ENCODE measurements around the gene IGSF5.
"Not testable (repeated sequence)": the region's sequence is repeated elsewhere in the genome, so short reads cannot be mapped to it uniquely, and the experiment has no call there.

Gene IGSF5

DNA sequence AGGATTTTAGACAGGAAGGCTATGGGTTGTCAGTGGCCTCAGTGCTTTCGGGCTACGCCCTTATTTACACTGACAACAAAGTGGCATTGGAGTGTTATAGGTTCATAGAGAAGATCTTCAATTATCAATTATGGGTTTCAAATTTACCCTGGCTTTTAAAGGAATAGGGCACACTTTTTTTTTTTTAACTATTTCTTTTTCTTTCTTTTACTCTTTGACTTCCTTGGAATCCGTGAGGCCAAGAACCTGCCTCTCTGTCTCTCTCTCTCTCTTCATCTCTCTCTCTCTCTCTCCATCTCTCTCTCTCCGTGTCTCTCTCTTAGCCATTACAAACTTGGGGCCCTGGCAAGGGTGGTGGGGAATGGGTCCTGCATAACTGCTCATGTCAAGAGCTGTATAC, at the start of gene IGSF5:
Gene IGSF5, plus strand, starts transcription at position 301 of the 400 bp plus-strand sequence. CDS start 327 bp downstream, outside the sequence.
- DNase-seq (ENCODE audit: low read depth in 1 of 2, low spot score in 1 of 2): not testable (repeated sequence)

GRCh38 chr21:39696196-39696595, 48.8 kb upstream of the IGSF5 start:
- DNase-seq (ENCODE audit: low read depth in 1 of 2, low spot score in 1 of 2): no peak

GRCh38 chr21:39696618-39697017, 48.4 kb upstream of the IGSF5 start:
- DNase-seq (ENCODE audit: low read depth in 1 of 2, low spot score in 1 of 2): no peak

- DNase-seq (ENCODE audit: low read depth in 1 of 2, low spot score in 1 of 2): no peak
Observed at GRCh38 chr21:39700318-39700717, 44.7 kb upstream of the IGSF5 start.

- DNase-seq (ENCODE audit: low read depth in 1 of 2, low spot score in 1 of 2): no peak
Observed at GRCh38 chr21:39703578-39703977, 41.4 kb upstream of the IGSF5 start.

DNA sequence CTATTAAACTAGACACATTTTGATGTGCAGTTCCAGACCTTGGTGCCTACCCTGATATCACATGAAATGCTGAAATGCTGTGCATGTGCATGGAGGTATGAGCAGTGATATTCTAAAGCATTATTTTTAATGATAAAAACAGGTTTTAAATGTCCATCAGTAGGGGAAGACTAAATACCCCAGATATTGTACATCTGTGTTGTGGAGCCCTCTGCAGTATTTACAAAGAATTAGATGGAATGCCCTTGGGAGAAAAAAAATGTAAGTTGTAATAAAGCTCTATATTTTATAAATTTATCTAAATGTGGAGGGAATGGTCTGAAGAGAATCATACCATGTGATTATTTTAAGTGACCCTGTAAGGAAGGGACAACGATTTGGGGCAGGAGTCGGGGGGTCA, 39.1 kb upstream of the IGSF5 start:
- DNase-seq (ENCODE audit: low read depth in 1 of 2, low spot score in 1 of 2): no peak

- DNase-seq (ENCODE audit: low read depth in 1 of 2, low spot score in 1 of 2): no peak
Observed at GRCh38 chr21:39707316-39707715, 37.7 kb upstream of the IGSF5 start.

- DNase-seq (ENCODE audit: low read depth in 1 of 2, low spot score in 1 of 2): no peak
Observed at GRCh38 chr21:39710866-39711265, 34.1 kb upstream of the IGSF5 start.

GRCh38 chr21:39712273-39712672, 32.7 kb upstream of the IGSF5 start:
- no peak for DNase-seq (ENCODE audit: low read depth in 1 of 2, low spot score in 1 of 2)

GRCh38 chr21:39712976-39713375, 32.0 kb upstream of the IGSF5 start:
- no peak for DNase-seq (ENCODE audit: low read depth in 1 of 2, low spot score in 1 of 2)

- no peak for DNase-seq (ENCODE audit: low read depth in 1 of 2, low spot score in 1 of 2)
Observed at GRCh38 chr21:39713905-39714304, 31.1 kb upstream of the IGSF5 start.

DNA sequence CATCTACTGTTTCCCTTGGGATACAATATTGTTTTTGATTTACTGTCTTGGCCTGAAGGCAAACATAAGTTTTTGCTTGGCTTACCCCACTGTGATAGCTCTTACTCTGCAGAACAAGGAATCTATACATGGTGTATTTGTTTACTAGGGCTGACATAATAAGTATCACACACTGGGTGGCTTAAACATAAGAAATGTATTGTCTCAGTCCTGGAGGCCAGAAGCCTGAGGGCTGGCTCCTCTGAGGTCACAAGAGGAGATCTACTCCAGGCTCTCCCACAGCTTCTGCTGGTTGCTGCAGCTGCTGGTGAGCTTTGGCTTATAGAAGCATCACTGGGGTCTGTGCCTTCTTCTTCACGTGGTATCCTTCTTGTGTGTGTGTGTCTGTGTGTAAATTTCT, 30.7 kb upstream of the IGSF5 start:
- no peak for DNase-seq (ENCODE audit: low read depth in 1 of 2, low spot score in 1 of 2)

GRCh38 chr21:39715804-39716397, 29.1 kb upstream of the IGSF5 start:
- peak in 1 of 2 donors; percentile 2 for DNase-seq (ENCODE audit: low read depth in 1 of 2, low spot score in 1 of 2)

DNA sequence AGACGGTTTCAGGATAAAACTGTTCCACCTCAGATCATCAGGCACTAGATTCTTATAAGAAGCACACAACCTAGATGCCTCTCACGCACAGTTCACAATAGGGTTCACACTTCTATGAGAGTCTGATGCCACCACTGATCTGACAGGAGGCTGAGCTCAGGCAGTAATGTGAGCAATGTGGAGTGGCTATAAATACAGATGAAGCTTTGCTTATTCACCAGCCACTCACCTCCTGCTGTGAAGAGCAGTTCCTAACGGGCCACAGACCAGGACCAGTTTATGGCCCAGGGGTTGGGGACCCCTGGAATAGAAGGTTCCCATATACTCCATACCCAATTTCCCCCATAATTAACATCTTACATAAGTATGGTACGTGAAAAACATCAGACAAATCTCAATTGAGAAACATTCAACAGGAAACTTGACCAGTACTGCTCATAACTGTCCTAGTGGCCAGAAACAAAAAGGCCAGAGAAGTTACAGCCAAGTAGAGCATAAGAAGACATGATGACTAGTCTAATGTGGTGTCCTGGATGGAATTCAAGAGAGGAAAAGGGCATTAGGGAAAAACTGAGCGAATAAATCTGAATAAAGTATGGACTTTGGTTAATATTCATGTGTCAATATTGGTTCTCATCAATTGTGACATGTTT, 24.7 kb upstream of the IGSF5 start:
- no peak for DNase-seq (ENCODE audit: low read depth in 1 of 2, low spot score in 1 of 2)

DNA sequence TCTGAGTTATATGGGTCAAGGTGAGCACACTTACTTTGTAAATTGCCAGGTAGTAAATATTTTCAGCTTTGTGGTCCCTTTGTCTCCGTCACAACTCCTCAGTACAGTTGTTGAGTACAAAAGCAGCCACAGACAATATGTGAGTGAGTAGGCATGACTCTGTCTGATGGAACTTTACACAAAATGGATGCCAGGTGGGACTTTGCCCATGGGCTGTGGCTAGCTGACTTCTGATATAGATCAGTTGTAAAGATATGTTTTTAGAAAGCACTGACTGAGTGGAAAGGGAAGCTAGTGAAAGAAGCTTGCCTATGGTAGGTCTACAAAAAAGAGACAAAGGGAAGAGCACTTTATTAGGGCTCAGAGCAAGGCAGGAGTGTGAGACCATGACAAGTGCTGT, 23.1 kb upstream of the IGSF5 start:
- no peak for DNase-seq (ENCODE audit: low read depth in 1 of 2, low spot score in 1 of 2)

DNA sequence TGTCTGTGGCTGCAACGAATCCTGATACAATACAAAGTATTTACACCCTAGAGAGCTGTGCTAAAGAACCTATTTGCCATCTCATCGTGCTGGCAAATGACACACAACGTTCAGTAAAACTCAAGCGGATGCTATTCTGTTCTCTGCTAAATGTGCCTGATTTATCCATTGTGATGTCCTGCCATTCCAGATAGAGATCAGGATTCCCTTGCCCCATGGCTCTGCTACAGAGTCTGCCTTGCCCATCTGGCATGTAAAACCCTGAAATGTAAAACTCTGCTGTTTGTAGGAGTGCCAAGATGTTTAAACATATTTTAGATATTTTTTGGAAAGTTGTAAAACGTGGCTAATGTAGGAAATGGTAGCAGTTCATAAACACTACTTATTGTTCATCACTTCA, 20.0 kb upstream of the IGSF5 start:
- no peak for DNase-seq (ENCODE audit: low read depth in 1 of 2, low spot score in 1 of 2)

- no peak for DNase-seq (ENCODE audit: low read depth in 1 of 2, low spot score in 1 of 2)
Observed at GRCh38 chr21:39726133-39726532, 18.9 kb upstream of the IGSF5 start.

DNA sequence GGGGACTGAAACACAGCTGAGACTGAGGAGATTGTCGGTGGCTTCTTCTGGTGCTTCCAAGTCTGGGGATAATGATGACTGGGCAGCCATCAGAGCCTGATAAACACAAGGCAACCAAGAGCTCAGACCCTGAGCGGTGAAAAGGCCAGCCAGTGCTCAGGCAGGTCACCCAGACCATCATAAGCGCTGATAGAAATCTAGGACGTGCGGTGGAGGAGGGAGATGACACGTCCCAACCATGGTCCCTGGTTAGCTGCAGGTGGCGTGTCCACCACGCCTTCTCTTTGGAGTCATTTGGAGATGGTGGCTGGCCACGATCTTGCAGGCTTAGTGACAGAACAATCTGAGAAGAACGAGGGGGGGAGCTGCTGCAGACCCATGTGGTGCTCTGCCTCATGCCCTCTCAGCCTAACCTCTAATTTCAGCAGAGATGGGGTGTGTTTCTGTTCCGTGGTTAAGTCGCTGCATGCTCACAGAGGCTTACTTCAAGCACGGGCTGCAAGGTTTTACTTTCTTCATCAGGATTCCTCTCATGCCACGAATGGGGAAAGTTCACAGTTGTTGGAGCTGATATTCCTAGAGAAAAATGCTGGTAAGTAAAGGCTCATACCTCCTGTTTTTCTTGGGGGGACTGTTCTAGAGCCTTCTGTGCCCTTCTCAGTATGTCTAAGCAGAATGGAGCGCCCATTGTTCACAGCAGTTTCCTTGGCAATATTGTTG, 17.4 kb upstream of the IGSF5 start:
- no peak for DNase-seq (ENCODE audit: low read depth in 1 of 2, low spot score in 1 of 2)

- no peak for DNase-seq (ENCODE audit: low read depth in 1 of 2, low spot score in 1 of 2)
Observed at GRCh38 chr21:39728341-39728740, 16.6 kb upstream of the IGSF5 start.

DNA sequence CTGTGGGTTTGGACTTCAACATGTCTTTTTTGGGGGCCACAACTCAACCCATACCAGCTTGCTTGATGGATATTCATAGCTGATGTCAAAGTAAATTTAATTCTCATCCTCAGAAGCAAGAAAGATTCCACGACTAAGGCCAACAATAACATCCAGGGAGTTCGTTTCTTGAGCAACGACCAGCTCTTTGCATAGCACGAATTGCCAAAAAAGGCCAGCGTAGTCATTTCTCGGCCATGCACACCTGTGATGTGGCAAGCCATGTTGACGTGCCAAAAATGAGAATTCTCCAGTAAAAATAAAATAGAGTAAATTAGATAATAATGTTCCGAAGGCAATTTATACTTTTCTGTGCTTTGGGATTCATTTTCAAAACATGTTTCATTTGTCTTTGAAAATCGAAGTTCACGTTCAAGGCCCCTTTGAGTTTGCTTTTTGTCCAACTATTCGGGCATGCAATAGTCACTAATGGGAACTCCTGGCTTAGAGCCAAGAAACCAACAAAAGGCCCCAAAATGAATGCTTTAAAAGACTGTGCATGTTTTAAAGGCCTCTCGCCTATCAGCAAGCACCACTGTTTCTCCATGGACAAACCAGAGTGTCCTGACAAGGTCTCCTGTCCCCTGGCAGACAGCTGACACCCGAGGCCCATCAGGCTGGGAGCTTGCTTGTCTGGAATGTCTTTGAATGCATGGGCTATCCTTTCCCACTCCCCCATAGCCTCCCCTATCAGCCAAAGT, 14.4 kb upstream of the IGSF5 start:
- DNase-seq (ENCODE audit: low read depth in 1 of 2, low spot score in 1 of 2): no peak

DNA sequence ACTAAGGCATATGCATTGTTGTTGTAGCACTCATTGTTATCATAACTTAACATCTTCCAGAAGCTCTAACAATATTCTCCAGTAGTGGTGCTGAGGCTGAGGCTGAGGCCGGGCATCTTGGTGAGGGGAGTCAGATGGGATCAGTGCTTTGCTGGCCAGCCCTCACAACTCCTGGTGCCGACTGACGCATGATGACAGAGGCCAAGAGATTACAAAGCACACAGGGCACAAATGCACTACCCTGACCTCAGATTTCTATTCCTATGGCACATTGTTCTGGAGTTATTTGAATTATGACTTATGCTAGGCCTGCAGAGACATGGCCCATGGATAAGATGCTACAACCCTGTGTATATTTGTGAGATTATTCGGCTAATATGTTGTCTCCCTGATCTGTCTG, 8.3 kb upstream of the IGSF5 start:
- DNase-seq (ENCODE audit: low read depth in 1 of 2, low spot score in 1 of 2): no peak

All from activated T-helper 1 cell treated with anti-CD3 and anti-CD28 coated beads, Interleukin-2, amount 50 U/mL, for 16 hours (primary cell).